Stimulated activated CD4-positive, alpha-beta T cell treated with anti-CD3 and anti-CD28 coated beads, Interleukin-1b, Interleukin-23, amount 100 ng/mL, for 48 hours (primary cell): Measurements from ENCODE around the gene NCKAP1.

Experiments
- DNase-seq: peaks from one replicate; pipeline ENCODE4 v3.0.0-alpha.2; 2020

Gene NCKAP1

GRCh38 chr2:182946958-182947369, 91.3 kb downstream of the NCKAP1 start:
- DNase-seq = no peak

GRCh38 chr2:182943339-182943738, 94.9 kb downstream of the NCKAP1 start:
- DNase-seq = no peak

GRCh38 chr2:182942756-182943155, 95.5 kb downstream of the NCKAP1 start:
- DNase-seq = no peak

GRCh38 chr2:182941919-182942318, 96.3 kb downstream of the NCKAP1 start:
- DNase-seq = no peak

GRCh38 chr2:182941121-182941722, 97.0 kb downstream of the NCKAP1 start:
- no peak for DNase-seq

GRCh38 chr2:182937870-182938269, 100.4 kb downstream of the NCKAP1 start:
- DNase-seq = no peak

GRCh38 chr2:182933629-182934028, 104.6 kb downstream of the NCKAP1 start:
- no peak for DNase-seq

- DNase-seq = no peak
Observed at GRCh38 chr2:182929972-182930371, 108.3 kb downstream of the NCKAP1 start.

- DNase-seq = no peak
Observed at GRCh38 chr2:182924306-182924705, 114.0 kb downstream of the NCKAP1 start.

- no peak for DNase-seq
Observed at GRCh38 chr2:182921234-182921633, 117.0 kb downstream of the NCKAP1 start.

GRCh38 chr2:182920631-182921056, 117.6 kb downstream of the NCKAP1 start:
- DNase-seq = no peak

- DNase-seq = no peak
Observed at GRCh38 chr2:182920089-182920488, 118.2 kb downstream of the NCKAP1 start.

GRCh38 chr2:182918961-182919652, 119.2 kb downstream of the NCKAP1 start:
- DNase-seq = no peak

GRCh38 chr2:182917924-182918323, 120.3 kb downstream of the NCKAP1 start:
- no peak for DNase-seq

- no peak for DNase-seq
Observed at GRCh38 chr2:182916417-182916816, 121.8 kb downstream of the NCKAP1 start.

GRCh38 chr2:182915369-182916326, 122.6 kb downstream of the NCKAP1 start:
- no peak for DNase-seq

- no peak for DNase-seq
Observed at GRCh38 chr2:182914852-182915251, 123.4 kb downstream of the NCKAP1 start.

GRCh38 chr2:182913064-182913463, 125.2 kb downstream of the NCKAP1 start:
- DNase-seq = no peak

- no peak for DNase-seq
Observed at GRCh38 chr2:182912518-182912915, 125.7 kb downstream of the NCKAP1 start.

GRCh38 chr2:182911813-182912517, 126.3 kb downstream of the NCKAP1 start:
- no peak for DNase-seq

GRCh38 chr2:182910965-182911364, 127.3 kb downstream of the NCKAP1 start:
- no peak for DNase-seq

- no peak for DNase-seq
Observed at GRCh38 chr2:182907081-182907830, 131.0 kb downstream of the NCKAP1 start.
